Endothelial cell of umbilical vein (primary cell): Measurements from ENCODE around the gene VAV3. TPM values are rescaled to one million over a fixed set of nuclear protein-coding genes. Genes with fewer than 3 reads are reported as not detected.

Experiments used
- BruUV-seq: library from RNA; stranded (reverse); fragments of 400-500 nt; replicated peaks from 2 replicates; lab custom pipeline; 2021; lab: Mats Ljungman, UMichigan
- CTCF ChIA-PET: fragments of 300-600, 350-600 bp; sonication (Branson Sonifier 250); formaldehyde crosslinking; loops from one replicate; lab custom pipeline; 2021; ENCODE audit warnings: antibody characterized with exemption, inconsistent platforms; lab: Charles Lee
- POLR2A ChIA-PET: fragments of 300-600, 350-600 bp; sonication (Branson Sonifier 250); formaldehyde crosslinking; loops from one replicate; lab custom pipeline; 2021; ENCODE audit warnings: antibody characterized with exemption, inconsistent platforms; lab: Charles Lee
- DNase-seq: peaks from one replicate; pipeline ENCODE4 v3.0.0-alpha.2; 2011; ENCODE audit warnings: low read depth, low spot score
- FAIRE-seq: peaks from 2 replicates; lab custom pipeline; 2011; peaks lifted over from hg19 to GRCh38; lab: Jason Lieb, UNC
- H2AFZ ChIP-seq: 2 replicates; pipeline ENCODE4 v1.6.0; 2012; ENCODE audit warnings: low read depth, low read length, control low read depth, inconsistent platforms
- H3K27ac ChIP-seq: 2 replicates; pipeline ENCODE4 v1.5.1; 2011; ENCODE audit warnings: low read depth, mild to moderate bottlenecking, control low read depth, low read length, moderate library complexity; ENCODE audit not compliant: insufficient read depth
- H3K27me3 ChIP-seq, 2 experiments: 2 replicates each; pipeline versions ENCODE4 v1.6.0 to v1.6.1; 2011; ENCODE audit warnings: low read length in 2 of 2, mixed read lengths in 1 of 2; ENCODE audit not compliant: control insufficient read depth in 2 of 2, insufficient read depth in 2 of 2
- H3K36me3 ChIP-seq, 2 experiments: 2 replicates in 1 of 2; 3 replicates in 1 of 2; pipeline ENCODE4 v1.5.1; 2011; ENCODE audit warnings: low read length in 2 of 2, mild to moderate bottlenecking in 1 of 2, moderate library complexity in 1 of 2; ENCODE audit not compliant: control insufficient read depth in 2 of 2, insufficient read depth in 2 of 2; ENCODE audit errors: extremely low read depth in 1 of 2
- H3K4me1 ChIP-seq: 3 replicates; pipeline ENCODE4 v1.5.1; 2011; ENCODE audit warnings: mild to moderate bottlenecking, low read length; ENCODE audit not compliant: control insufficient read depth, insufficient read depth; ENCODE audit errors: extremely low read depth
- H3K4me2 ChIP-seq: 2 replicates; pipeline ENCODE4 v1.6.1; 2011; ENCODE audit warnings: low read length, control low read depth, mixed read lengths; ENCODE audit not compliant: insufficient read depth
- H3K4me3 ChIP-seq, 3 experiments: fragments of 200-600 bp in 1 of 3; sonication (generic), shearing (Covaris generic) in 1 of 3; replicated peaks in 1 of 3; 2 replicates each; pipeline ENCODE4 v1.5.1; 2011 to 2016; ENCODE audit warnings: control low read depth in 3 of 3, low read length in 3 of 3, mild to moderate bottlenecking in 2 of 3, inconsistent platforms in 1 of 3, low read depth in 1 of 3, moderate library complexity in 1 of 3; ENCODE audit not compliant: insufficient read depth in 1 of 3
- H3K79me2 ChIP-seq: 2 replicates; pipeline ENCODE4 v1.6.0; 2012; ENCODE audit warnings: low read length, inconsistent platforms; ENCODE audit not compliant: control insufficient read depth, insufficient read depth
- H3K9ac ChIP-seq: replicated peaks from 2 replicates; pipeline ENCODE3; 2011; ENCODE audit warnings: low read length, control low read depth; ENCODE audit not compliant: insufficient read depth; ENCODE audit errors: extremely low read depth
- H3K9me1 ChIP-seq: replicated peaks from 3 replicates; pipeline ENCODE4 v1.6.0; 2011; ENCODE audit warnings: mild to moderate bottlenecking, low read length; ENCODE audit not compliant: control insufficient read depth, insufficient read depth; ENCODE audit errors: extremely low read depth
- H3K9me3 ChIP-seq: replicated peaks from 2 replicates; pipeline ENCODE4 v1.5.1; 2012; ENCODE audit warnings: low read length, inconsistent platforms; ENCODE audit not compliant: control insufficient read depth, insufficient read depth
- H4K20me1 ChIP-seq: replicated peaks from 2 replicates; pipeline ENCODE3; 2011; ENCODE audit warnings: mild to moderate bottlenecking, low read length; ENCODE audit not compliant: control insufficient read depth, insufficient read depth; ENCODE audit errors: extremely low read depth
- EZH2 ChIP-seq: IDR thresholded peaks from 2 replicates; pipeline ENCODE4 v1.6.1; 2012; ENCODE audit warnings: borderline replicate concordance, low read depth, mild to moderate bottlenecking, moderate library complexity, low read length, inconsistent platforms; ENCODE audit not compliant: severe bottlenecking
- JUN ChIP-seq: IDR thresholded peaks from 2 replicates; pipeline ENCODE4 v1.6.1; 2011; ENCODE audit warnings: borderline replicate concordance, low read depth; ENCODE audit not compliant: insufficient read length, insufficient read depth
- MYC ChIP-seq: IDR thresholded peaks from one replicate; pipeline ENCODE4 v1.6.1; 2011; ENCODE audit warnings: mild to moderate bottlenecking, low read depth, low read length
- dilution Hi-C: fragments of 300-500 bp; cut with MboI; formaldehyde crosslinking; loops from one replicate; pipeline ENCODE4 v1.15.0; 2019; ENCODE audit warnings: low sequenced_read_pairs; ENCODE audit not compliant: extremely low pct_ligation_motif_present
- intact Hi-C: fragments of 100-400 bp; cut with micrococcal nuclease; formaldehyde crosslinking; loops from one replicate; pipeline ENCODE4 v1.10.0; 2022
- polyA plus RNA-seq, 4 experiments: library from polyadenylated mRNA; depleted of rRNA in 3 of 4; stranded (reverse) in 3 of 4; unstranded in 1 of 4; fragments of >200 nt; gene quantifications; 2 replicates each; pipeline versions ENCODE4 v1.2.1 to v1.2.3, GENCODE V29; 2011 to 2012; ENCODE audit warnings: missing spikeins in 1 of 4
- total RNA-seq: library from RNA; stranded (reverse); gene quantifications from 2 replicates; pipeline ENCODE4 v1.2.3, GENCODE V29; 2021
- TF ChIP-seq, protein P1 (sequence below): IDR thresholded peaks from 2 replicates; pipeline ENCODE4 v1.6.1; 2011; ENCODE audit not compliant: insufficient read depth, insufficient read length
- TF ChIP-seq, protein P2 (sequence below), 2 donors: IDR thresholded peaks; 1 replicate in 1 of 2; 2 replicates in 1 of 2; pipeline ENCODE4 v1.5.1; 2011; ENCODE audit warnings: low read length in 2 of 2, mild to moderate bottlenecking in 2 of 2, moderate library complexity in 2 of 2, control low read depth in 1 of 2, inconsistent platforms in 1 of 2, low read depth in 1 of 2; ENCODE audit not compliant: insufficient read depth in 1 of 2; ENCODE audit errors: extremely low read depth in 1 of 2

The VAV3 gene
- total and polyA plus RNA-seq, 2 donors (not counting 3 experiments of a cell fraction or from before 2014, with no cell fraction given): 0.18 to 1.5 TPM

DNA sequence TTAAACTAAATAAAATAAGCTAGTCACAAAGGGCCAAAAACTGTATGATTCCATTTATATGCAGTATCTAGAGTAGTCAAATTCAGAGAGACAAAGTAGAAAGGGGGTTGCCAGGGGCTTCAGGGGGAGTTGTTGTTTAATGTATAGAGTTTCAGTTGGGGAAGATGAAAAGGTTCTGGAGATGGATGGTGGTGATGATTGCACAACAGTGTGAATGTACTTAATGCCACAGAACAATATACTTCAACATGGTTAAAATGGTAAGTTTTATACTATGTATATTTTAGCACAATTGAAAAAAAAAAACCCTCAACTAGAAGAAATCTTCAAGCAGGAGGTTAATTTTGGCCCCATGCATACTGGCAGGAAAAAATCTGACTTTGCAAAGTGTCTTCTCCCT is 24.3 kb downstream of the VAV3 start:
- Histone ChIP-seq H2AFZ (no peak overlapping the region), H3K4me1 (peaks cover 20% of the 10 kb centered on the region), H3K9me1 (no peaks in the 10 kb centered on the region), H3K9ac (no peak overlapping the region), H3K4me2 (no peak overlapping the region), H3K36me3 (no peaks in the 10 kb centered on the region), H3K27ac (no peak overlapping the region), H3K27me3 (no peaks in the 10 kb centered on the region), H3K79me2 (no peaks in the 10 kb centered on the region), H4K20me1 (no peaks in the 10 kb centered on the region), H3K4me3 (no peak overlapping the region), H3K9me3 (no peaks in the 10 kb centered on the region)
- intact Hi-C loops (no loop called here), dilution Hi-C loops (no loop called here)
- FAIRE-seq: no peak
- no TSS peak for BruUV-seq
- TF ChIP-seq EZH2: no peak
- TF ChIP-seq, protein P1, sequence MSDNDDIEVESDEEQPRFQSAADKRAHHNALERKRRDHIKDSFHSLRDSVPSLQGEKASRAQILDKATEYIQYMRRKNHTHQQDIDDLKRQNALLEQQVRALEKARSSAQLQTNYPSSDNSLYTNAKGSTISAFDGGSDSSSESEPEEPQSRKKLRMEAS: no peak
- no peak for TF ChIP-seq MYC
- TF ChIP-seq JUN: no peak
- TF ChIP-seq, protein P2, sequence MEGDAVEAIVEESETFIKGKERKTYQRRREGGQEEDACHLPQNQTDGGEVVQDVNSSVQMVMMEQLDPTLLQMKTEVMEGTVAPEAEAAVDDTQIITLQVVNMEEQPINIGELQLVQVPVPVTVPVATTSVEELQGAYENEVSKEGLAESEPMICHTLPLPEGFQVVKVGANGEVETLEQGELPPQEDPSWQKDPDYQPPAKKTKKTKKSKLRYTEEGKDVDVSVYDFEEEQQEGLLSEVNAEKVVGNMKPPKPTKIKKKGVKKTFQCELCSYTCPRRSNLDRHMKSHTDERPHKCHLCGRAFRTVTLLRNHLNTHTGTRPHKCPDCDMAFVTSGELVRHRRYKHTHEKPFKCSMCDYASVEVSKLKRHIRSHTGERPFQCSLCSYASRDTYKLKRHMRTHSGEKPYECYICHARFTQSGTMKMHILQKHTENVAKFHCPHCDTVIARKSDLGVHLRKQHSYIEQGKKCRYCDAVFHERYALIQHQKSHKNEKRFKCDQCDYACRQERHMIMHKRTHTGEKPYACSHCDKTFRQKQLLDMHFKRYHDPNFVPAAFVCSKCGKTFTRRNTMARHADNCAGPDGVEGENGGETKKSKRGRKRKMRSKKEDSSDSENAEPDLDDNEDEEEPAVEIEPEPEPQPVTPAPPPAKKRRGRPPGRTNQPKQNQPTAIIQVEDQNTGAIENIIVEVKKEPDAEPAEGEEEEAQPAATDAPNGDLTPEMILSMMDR (IDR thresholded peaks at IDR 0.05; ENCODE audit: extremely low read depth in 1 of 2, insufficient read depth in 1 of 2, low read depth in 1 of 2, low read length in 2 of 2): no peak
- ChIA-PET POLR2A (no interaction called here), CTCF (no interaction called here)
- no peak for DNase-seq
